H1 (cell line): Measurements from ENCODE around the gene ZNF415. TPM values are rescaled to one million over a fixed set of nuclear protein-coding genes. Genes with fewer than 3 reads are reported as not detected.

Experiments used
- CTCF ChIA-PET: fragments of 300-600 bp; sonication (Branson Sonifier 250); formaldehyde crosslinking; loops from one replicate; lab custom pipeline; 2021; ENCODE audit not compliant: partially characterized antibody; lab: Charles Lee
- POLR2A ChIA-PET: fragments of 300-600 bp; sonication (Branson Sonifier 250); formaldehyde crosslinking; loops from one replicate; lab custom pipeline; 2021; ENCODE audit warnings: inconsistent platforms; ENCODE audit not compliant: partially characterized antibody; lab: Charles Lee
- DNase-seq, 2 experiments: peaks; one replicate each; pipeline versions ENCODE4 v3.0.0 to v3.0.0-alpha.2; 2010 to 2022; ENCODE audit warnings: low spot score in 2 of 2, low read depth in 1 of 2, mixed read lengths in 1 of 2
- FAIRE-seq: peaks from 2 replicates; lab custom pipeline; 2011; peaks lifted over from hg19 to GRCh38; lab: Jason Lieb, UNC
- H2AFZ ChIP-seq: 2 replicates; pipeline ENCODE4 v1.8.1; 2012; ENCODE audit warnings: low read length, inconsistent platforms
- H2AK5ac ChIP-seq: 2 replicates; pipeline ENCODE4 v1.6.1; 2013; ENCODE audit warnings: low read depth, low read length
- H2BK120ac ChIP-seq: replicated peaks from 2 replicates; pipeline ENCODE3; 2013; ENCODE audit warnings: low read depth, low read length, inconsistent platforms
- H2BK12ac ChIP-seq: 2 replicates; pipeline ENCODE4 v1.6.1; 2013; ENCODE audit warnings: low read depth, low read length
- H2BK15ac ChIP-seq: 2 replicates; pipeline ENCODE4 v1.6.1; 2013; ENCODE audit warnings: low read length
- H2BK20ac ChIP-seq: 2 replicates; pipeline ENCODE4 v1.6.1; 2013; ENCODE audit warnings: low read length
- H2BK5ac ChIP-seq: 2 replicates; pipeline ENCODE4 v1.6.1; 2013; ENCODE audit warnings: low read depth, low read length
- H3K14ac ChIP-seq: 2 replicates; pipeline ENCODE4 v1.6.1; 2013; ENCODE audit warnings: inconsistent platforms; ENCODE audit not compliant: insufficient read length
- H3K18ac ChIP-seq: 2 replicates; pipeline ENCODE4 v1.6.1; 2013; ENCODE audit warnings: low read length; ENCODE audit errors: extremely low read depth
- H3K23ac ChIP-seq: 2 replicates; pipeline ENCODE4 v1.6.1; 2013; ENCODE audit warnings: inconsistent platforms; ENCODE audit not compliant: insufficient read length
- H3K23me2 ChIP-seq: 2 replicates; pipeline ENCODE4 v1.6.1; 2013; ENCODE audit warnings: low read depth, low read length
- H3K27ac ChIP-seq: 2 replicates; pipeline ENCODE4 v1.6.1; 2011; ENCODE audit warnings: low read depth, low read length, inconsistent platforms
- H3K27me3 ChIP-seq, 4 experiments: replicated peaks in 1 of 4; 1 replicate in 1 of 4; 2 replicates in 3 of 4; pipeline versions ENCODE4 v1.6.1 to v1.8.1; 2011 to 2013; ENCODE audit warnings: low read length in 3 of 4, mild to moderate bottlenecking in 3 of 4, inconsistent platforms in 2 of 4, mixed read lengths in 2 of 4, moderate library complexity in 1 of 4; ENCODE audit not compliant: control insufficient read depth in 3 of 4, insufficient read depth in 3 of 4; ENCODE audit errors: extremely low read depth in 1 of 4
- H3K36me3 ChIP-seq, 4 experiments: 2 replicates each; pipeline versions ENCODE4 v1.6.1 to v1.8.1; 2011 to 2013; ENCODE audit warnings: mild to moderate bottlenecking in 4 of 4, low read length in 3 of 4, moderate library complexity in 2 of 4, control low read depth in 1 of 4, inconsistent platforms in 1 of 4; ENCODE audit not compliant: insufficient read depth in 4 of 4, control insufficient read depth in 2 of 4
- H3K4ac ChIP-seq: replicated peaks from 2 replicates; pipeline ENCODE3; 2013; ENCODE audit warnings: low read length, low read depth, mixed read lengths, inconsistent platforms; ENCODE audit not compliant: insufficient read length
- H3K4me1 ChIP-seq, 4 experiments: replicated peaks in 1 of 4; 1 replicate in 1 of 4; 2 replicates in 3 of 4; pipeline versions ENCODE4 v1.6.1 to v1.8.1; 2011 to 2013; ENCODE audit warnings: low read length in 3 of 4, inconsistent platforms in 2 of 4, mixed read lengths in 1 of 4; ENCODE audit not compliant: insufficient read depth in 4 of 4, control insufficient read depth in 3 of 4
- H3K4me2 ChIP-seq, 2 experiments: 2 replicates each; pipeline versions ENCODE4 v1.6.1 to v1.8.1; 2011 to 2013; ENCODE audit warnings: low read depth in 2 of 2, low read length in 2 of 2, control low read depth in 1 of 2, inconsistent platforms in 1 of 2, mild to moderate bottlenecking in 1 of 2; ENCODE audit not compliant: insufficient read depth in 1 of 2
- H3K4me3 ChIP-seq, 4 experiments: fragments of 200-600, 300-600 bp in 1 of 4; sonication (generic), shearing (Covaris generic), sonication (Bioruptor Twin) in 1 of 4; 2 replicates each; pipeline versions ENCODE4 v1.5.1 to v1.8.1; 2011 to 2016; ENCODE audit warnings: low read length in 4 of 4, low read depth in 3 of 4, control low read depth in 2 of 4, inconsistent platforms in 2 of 4, mild to moderate bottlenecking in 2 of 4, mixed read lengths in 1 of 4, moderate library complexity in 1 of 4; ENCODE audit not compliant: insufficient read depth in 2 of 4; ENCODE audit errors: extremely low read depth in 1 of 4
- H3K56ac ChIP-seq: replicated peaks from 2 replicates; pipeline ENCODE3; 2013; ENCODE audit warnings: low read depth, mild to moderate bottlenecking, mixed read lengths, low read length, inconsistent platforms; ENCODE audit not compliant: insufficient read length
- H3K79me1 ChIP-seq: 2 replicates; pipeline ENCODE4 v1.6.1; 2013; ENCODE audit warnings: low read depth, low read length, control low read depth
- H3K79me2 ChIP-seq, 2 experiments: 2 replicates each; pipeline versions ENCODE4 v1.6.1 to v1.8.1; 2012 to 2013; ENCODE audit warnings: low read length in 2 of 2, mild to moderate bottlenecking in 2 of 2, inconsistent platforms in 1 of 2; ENCODE audit not compliant: insufficient read depth in 2 of 2, control insufficient read depth in 1 of 2
- H3K9ac ChIP-seq, 4 experiments: replicated peaks in 1 of 4; 1 replicate in 1 of 4; 2 replicates in 3 of 4; pipeline versions ENCODE4 v1.6.1 to v1.8.1; 2011 to 2013; ENCODE audit warnings: low read depth in 3 of 4, low read length in 3 of 4, control low read depth in 2 of 4, mild to moderate bottlenecking in 2 of 4, moderate library complexity in 2 of 4, inconsistent platforms in 1 of 4; ENCODE audit errors: extremely low read depth in 1 of 4
- H3K9me3 ChIP-seq, 2 experiments: 2 replicates each; pipeline versions ENCODE4 v1.6.1 to v1.8.1; 2012 to 2013; ENCODE audit warnings: mild to moderate bottlenecking in 2 of 2, moderate library complexity in 2 of 2, control low read depth in 1 of 2, inconsistent platforms in 1 of 2, low read depth in 1 of 2, low read length in 1 of 2, mixed read lengths in 1 of 2; ENCODE audit not compliant: insufficient read depth in 2 of 2
- H4K20me1 ChIP-seq, 2 experiments: replicated peaks in 1 of 2; 2 replicates each; pipeline versions ENCODE3 to v1.8.1; 2011 to 2013; ENCODE audit warnings: inconsistent platforms in 2 of 2, low read length in 2 of 2, mild to moderate bottlenecking in 1 of 2; ENCODE audit not compliant: insufficient read depth in 2 of 2, control insufficient read depth in 1 of 2
- H4K5ac ChIP-seq: 2 replicates; pipeline ENCODE4 v1.6.1; 2013; ENCODE audit warnings: low read length, low read depth, mixed read lengths, inconsistent platforms; ENCODE audit not compliant: insufficient read length
- H4K8ac ChIP-seq: 2 replicates; pipeline ENCODE4 v1.8.0; 2013; ENCODE audit warnings: mild to moderate bottlenecking, moderate library complexity, low read length, inconsistent platforms; ENCODE audit not compliant: insufficient read depth; ENCODE audit errors: extremely low read depth
- H4K91ac ChIP-seq: replicated peaks from 2 replicates; pipeline ENCODE3; 2013; ENCODE audit warnings: low read length, mixed read lengths, inconsistent platforms; ENCODE audit not compliant: insufficient read length
- BCL11A ChIP-seq, 2 experiments: IDR thresholded peaks; one replicate each; pipeline ENCODE4 v1.6.1; 2011; ENCODE audit warnings: low read depth in 2 of 2, low read length in 2 of 2, mild to moderate bottlenecking in 2 of 2
- CTBP2 ChIP-seq: IDR thresholded peaks from 2 replicates; pipeline ENCODE4 v1.7.0; 2011; ENCODE audit warnings: borderline replicate concordance, mild to moderate bottlenecking, moderate library complexity, mixed read lengths, low read length; ENCODE audit not compliant: insufficient read depth, insufficient read length
- KDM5A ChIP-seq: fragments of 200-600 bp; IDR thresholded peaks from 2 replicates; pipeline ENCODE4 v1.7.1; 2012; ENCODE audit warnings: mild to moderate bottlenecking, low read length, inconsistent platforms, mixed read lengths
- NRF1 ChIP-seq: IDR thresholded peaks from 2 replicates; pipeline ENCODE4 v1.6.1; 2011; ENCODE audit warnings: mild to moderate bottlenecking, low read depth, low read length, improper control_type of control experiment
- PHF8 ChIP-seq: fragments of 200-600 bp; sonication (generic); conservative IDR thresholded peaks from 2 replicates; pipeline ENCODE4 v1.7.1; 2012; ENCODE audit warnings: low read depth, mild to moderate bottlenecking, inconsistent platforms, low read length, moderate library complexity
- RBBP5 ChIP-seq: IDR thresholded peaks from 2 replicates; pipeline ENCODE4 v1.7.1; 2012; ENCODE audit warnings: low read depth, mild to moderate bottlenecking, inconsistent platforms, low read length, moderate library complexity, borderline replicate concordance
- TAF7 ChIP-seq: optimal IDR thresholded peaks from 2 replicates; pipeline ENCODE3; 2011; ENCODE audit warnings: low read depth, mild to moderate bottlenecking, inconsistent platforms, low read length, moderate library complexity, borderline replicate concordance
- WGBS, 2 experiments: shearing (Covaris generic) in 1 of 2; methylation state at CpG; one replicate each; pipeline versions ENCODE4 v1.1.6 to v1.1.7; 2013 to 2015; ENCODE audit warnings: low lambda C conversion rate in 2 of 2, mixed read lengths in 2 of 2, inconsistent platforms in 1 of 2, low coverage in 1 of 2, missing lambda C conversion rate in 1 of 2; ENCODE audit not compliant: insufficient replicate concordance in 2 of 2, insufficient coverage in 1 of 2, insufficient read length in 1 of 2; ENCODE audit errors: extremely low coverage in 1 of 2, missing lambda C conversion rate in 1 of 2; 5-methylcytosine and 5-hydroxymethylcytosine counted together
- long read RNA-seq, 2 experiments: library from RNA in 1 of 2; library from capped mRNA in 1 of 2; stranded (forward); transcript quantifications; one replicate each; pipeline ENCODE4 v2.0.0, GENCODE V29; 2021; ENCODE audit warnings: inconsistent platforms in 1 of 2
- polyA minus RNA-seq, 3 experiments: library from RNA; depleted of rRNA, polyadenylated mRNA; stranded (reverse); fragments of >200 nt; gene quantifications; 1 replicate in 2 of 3; 2 replicates in 1 of 3; pipeline ENCODE4 v1.2.3, GENCODE V29; 2011
- polyA plus RNA-seq, 7 experiments: library from polyadenylated mRNA; depleted of rRNA in 3 of 7; stranded (reverse) in 5 of 7; unstranded in 2 of 7; fragments of >200 nt in 5 of 7; fragments of 200-250 nt in 2 of 7; gene quantifications; 1 replicate in 5 of 7; 2 replicates in 1 of 7; 4 replicates in 1 of 7; pipeline versions ENCODE4 v1.2.1 to v1.2.3, GENCODE V29; 2011 to 2013; ENCODE audit warnings: missing spikeins in 2 of 7, mixed read lengths in 2 of 7
- total RNA-seq: library from RNA; stranded (reverse); fragmentation: NEBNext Ultra II Directional; extraction: Animal tissue kit (Norgen Biotek cat#: 25700); gene quantifications from 2 replicates; pipeline ENCODE4 v1.2.1, GENCODE V29; 2021

Gene ZNF415
- total RNA-seq, result 9.3 and 9.7 TPM in 2 replicates
- polyA plus RNA-seq (2011; rRNA removed), result 3.8 and 5.8 TPM in 2 replicates
- 6.8 TPM for polyA plus RNA-seq (2011; cell fraction: cytosol; rRNA removed)
- polyA plus RNA-seq (2011; cell fraction: nucleus; rRNA removed), result 5.3 TPM
- polyA plus RNA-seq (2012, experiment 1 of 2), result 4.9 to 8.6 TPM (median 6.5 TPM) in 4 replicates
- polyA plus RNA-seq (2012, experiment 2 of 2), result 0.20 TPM
- 8.7 TPM for polyA plus RNA-seq (2013, experiment 1 of 2)
- 8.7 TPM for polyA plus RNA-seq (2013, experiment 2 of 2)
- polyA minus RNA-seq (2011; rRNA and poly(A)+ RNA removed), result 19.2 and 20.2 TPM in 2 replicates
- polyA minus RNA-seq (2011; cell fraction: cytosol; rRNA and poly(A)+ RNA removed), result 8.2 TPM
- 13.2 TPM for polyA minus RNA-seq (2011; cell fraction: nucleus; rRNA and poly(A)+ RNA removed)
- long read RNA-seq, experiment 1, partial matches to known transcripts, result 1 of 3 reads
- long read RNA-seq, experiment 1, other reads (novel, unspliced or antisense), result 2 of 3 reads
- long read RNA-seq, experiment 2, partial matches to known transcripts, result 0 of 8 reads
- long read RNA-seq, experiment 2, other reads (novel, unspliced or antisense), result 4 of 8 reads

GRCh38 chr19:53132141-53132991, at the start of gene ZNF415:
Gene ZNF415, minus strand, starts transcription at chr19:53132910. Its CDS starts 10,234 bp downstream, at chr19:53122676.
- peaks cover 0 to 6% (median 4%) of the 10 kb centered on the region in 4 experiments; a peak in 4 of 7 replicates for H3K27me3 ChIP-seq
- H3K9ac ChIP-seq, result peak within 1 kb of the TSS in 1 of 4 experiments; percentile 85; a peak in 2 of 7 replicates
- H4K91ac ChIP-seq, result peak within 1 kb of the TSS; percentile 40
- H2BK20ac ChIP-seq, result no peak within 1 kb of the TSS
- peak within 1 kb of the TSS; percentile 93 for H2AFZ ChIP-seq
- peak within 1 kb of the TSS; percentile 95 for H3K18ac ChIP-seq
- H2BK120ac ChIP-seq, result no peak within 1 kb of the TSS
- no peak within 1 kb of the TSS for H2BK15ac ChIP-seq
- DNase-seq (peak; percentile 38 to 83), FAIRE-seq (no peak)
- H3K79me2 ChIP-seq, result no peaks in the 10 kb centered on the region
- H2AK5ac ChIP-seq, result 0 out of 2 replicates have a peak within 1 kb of the TSS, but pooled peaks have one; percentile 53
- POLR2A ChIA-PET, result no interaction called here
- H3K23ac ChIP-seq, result peak within 1 kb of the TSS; percentile 32
- H3K23me2 ChIP-seq, result peaks cover 9% of the 10 kb centered on the region
- CTCF ChIA-PET, result interaction anchor here (1.0 kb wide), 1 partner anchor 35 kb away, joined by 4 read pairs; no protein-coding TSS in a partner anchor
- H2BK5ac ChIP-seq, result peak within 1 kb of the TSS; percentile 20; the same call in 1 of the 2 replicates
- H3K4me3 ChIP-seq, result peak within 1 kb of the TSS; percentile 69 to 87 (median 78)
- H3K4me1 ChIP-seq, result peaks cover 0 to 7% (median 3%) of the 10 kb centered on the region in 4 experiments; a peak in 5 of 7 replicates
- 0 out of 2 replicates have a peak within 1 kb of the TSS, but pooled peaks have one; percentile 50 for H2BK12ac ChIP-seq
- H3K14ac ChIP-seq, result no peak within 1 kb of the TSS
- H3K36me3 ChIP-seq, result no peaks in the 10 kb centered on the region
- H3K56ac ChIP-seq, result no peak within 1 kb of the TSS
- no peak within 1 kb of the TSS for H3K27ac ChIP-seq
- H3K9me3 ChIP-seq, result no peaks in the 10 kb centered on the region
- H3K79me1 ChIP-seq, result no peaks in the 10 kb centered on the region
- WGBS, 2 experiments, result 2% methylated on average over 50 of the region's 51 CpGs; no CpG with 5 or more reads in 1 of the 2 experiments
- peak within 1 kb of the TSS; percentile 84 for H4K8ac ChIP-seq
- H4K20me1 ChIP-seq, result peaks cover 1 to 3% of the 10 kb centered on the region in 2 experiments
- peak within 1 kb of the TSS; percentile 57 for H4K5ac ChIP-seq
- peak within 1 kb of the TSS; percentile 90 to 99 for H3K4me2 ChIP-seq
- peak within 1 kb of the TSS; percentile 53 for H3K4ac ChIP-seq
- peak; percentile 47; the same call in 1 of the 2 replicates for TF ChIP-seq RBBP5
- no peak; the same call in 1 of the 2 replicates for TF ChIP-seq PHF8
- TF ChIP-seq BCL11A (IDR thresholded peaks at IDR 0.05; ENCODE audit: low read depth in 2 of 2, low read length in 2 of 2), result no peak
- TF ChIP-seq TAF7, result no peak
- TF ChIP-seq NRF1, result peak; percentile 50
- no peak for TF ChIP-seq CTBP2
- no peak for TF ChIP-seq KDM5A
